HEK293 (cell line): ENCODE results near the gene SIGLEC12.

ENCODE experiments used
- KLF10 ChIP-seq: fragments of 450-650 bp; IDR thresholded peaks from 2 replicates; pipeline ENCODE4 v1.5.1; 2018; ENCODE audit warnings: missing biosample characterization, mild to moderate bottlenecking, missing genetic modification characterization
- ZFHX2 ChIP-seq: fragments of 450-650 bp; formaldehyde crosslinking; conservative IDR thresholded peaks from 2 replicates; pipeline ENCODE4 v1.5.1; 2016; ENCODE audit warnings: missing biosample characterization, missing genetic modification characterization
- ZNF354C ChIP-seq: fragments of 450-650 bp; formaldehyde crosslinking; IDR thresholded peaks from 2 replicates; pipeline ENCODE4 v1.5.1; 2016; ENCODE audit warnings: missing biosample characterization, missing genetic modification characterization, low read depth, borderline replicate concordance
- ZNF561 ChIP-seq: fragments of 450-650 bp; IDR thresholded peaks from 2 replicates; pipeline ENCODE4 v1.5.1; 2018; ENCODE audit warnings: missing biosample characterization, missing genetic modification characterization, borderline replicate concordance
- TF ChIP-seq, protein P1 (sequence below): fragments of 450-650 bp; formaldehyde crosslinking; IDR thresholded peaks from 2 replicates; pipeline ENCODE4 v1.5.1; 2016; ENCODE audit warnings: missing biosample characterization, missing genetic modification characterization
- TF ChIP-seq, protein P2 (sequence below): sonication (generic); formaldehyde crosslinking; IDR thresholded peaks from 2 replicates; pipeline ENCODE4 v1.8.1; 2022; ENCODE audit warnings: mild to moderate bottlenecking, moderate library complexity, missing genetic modification reagents

DNA sequence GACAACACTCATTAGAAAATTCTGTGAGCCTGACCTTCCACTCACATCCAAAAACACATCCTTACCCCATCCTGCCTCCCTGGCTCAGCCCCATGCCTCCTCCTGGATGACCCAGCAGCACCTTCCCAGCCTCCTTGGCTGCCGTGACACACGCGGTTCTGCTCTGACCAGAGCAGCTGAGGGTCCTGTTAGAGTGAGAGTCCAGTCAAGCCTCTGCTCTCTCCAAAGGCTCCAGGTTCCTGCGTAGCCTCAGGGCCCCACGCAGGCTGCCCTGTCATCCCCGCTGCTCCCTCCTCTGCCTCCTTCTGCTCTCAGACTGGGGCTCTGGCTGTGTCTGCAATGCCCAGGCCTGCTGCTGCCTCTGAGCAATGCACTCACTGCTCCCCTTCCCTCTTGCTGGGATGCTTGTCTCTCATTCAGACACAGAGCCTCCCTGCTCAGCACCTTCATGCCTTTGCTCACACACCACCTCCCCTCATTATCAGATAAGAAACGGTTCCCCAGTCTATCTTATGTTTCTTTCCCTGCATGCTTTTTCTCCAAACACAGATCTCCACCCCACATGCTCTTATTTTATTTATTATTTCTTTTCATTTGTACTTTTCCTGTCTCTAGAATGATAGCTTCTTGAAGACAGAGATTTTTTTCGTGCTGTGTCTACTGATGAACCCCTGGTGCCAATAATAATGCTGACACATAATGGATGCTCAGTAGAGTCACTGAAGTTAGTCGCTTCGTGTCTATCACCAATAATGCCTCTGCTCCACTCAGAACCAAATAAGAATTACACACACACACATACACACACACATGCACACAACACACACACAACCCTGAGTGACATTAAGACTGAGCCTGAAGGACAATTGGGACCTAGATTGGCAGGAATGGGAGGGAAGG lies 40.1 kb upstream of the SIGLEC12 start:
- TF ChIP-seq ZFHX2 (tag by site-specific recombination) (no peak), ZNF561 (tag by site-specific recombination) (no peak), ZNF354C (tag by site-specific recombination) (no peak), KLF10 (tag by site-specific recombination) (no peak)
- TF ChIP-seq, protein P1, sequence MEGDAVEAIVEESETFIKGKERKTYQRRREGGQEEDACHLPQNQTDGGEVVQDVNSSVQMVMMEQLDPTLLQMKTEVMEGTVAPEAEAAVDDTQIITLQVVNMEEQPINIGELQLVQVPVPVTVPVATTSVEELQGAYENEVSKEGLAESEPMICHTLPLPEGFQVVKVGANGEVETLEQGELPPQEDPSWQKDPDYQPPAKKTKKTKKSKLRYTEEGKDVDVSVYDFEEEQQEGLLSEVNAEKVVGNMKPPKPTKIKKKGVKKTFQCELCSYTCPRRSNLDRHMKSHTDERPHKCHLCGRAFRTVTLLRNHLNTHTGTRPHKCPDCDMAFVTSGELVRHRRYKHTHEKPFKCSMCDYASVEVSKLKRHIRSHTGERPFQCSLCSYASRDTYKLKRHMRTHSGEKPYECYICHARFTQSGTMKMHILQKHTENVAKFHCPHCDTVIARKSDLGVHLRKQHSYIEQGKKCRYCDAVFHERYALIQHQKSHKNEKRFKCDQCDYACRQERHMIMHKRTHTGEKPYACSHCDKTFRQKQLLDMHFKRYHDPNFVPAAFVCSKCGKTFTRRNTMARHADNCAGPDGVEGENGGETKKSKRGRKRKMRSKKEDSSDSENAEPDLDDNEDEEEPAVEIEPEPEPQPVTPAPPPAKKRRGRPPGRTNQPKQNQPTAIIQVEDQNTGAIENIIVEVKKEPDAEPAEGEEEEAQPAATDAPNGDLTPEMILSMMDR (tag by site-specific recombination) = no peak
- TF ChIP-seq, protein P2, sequence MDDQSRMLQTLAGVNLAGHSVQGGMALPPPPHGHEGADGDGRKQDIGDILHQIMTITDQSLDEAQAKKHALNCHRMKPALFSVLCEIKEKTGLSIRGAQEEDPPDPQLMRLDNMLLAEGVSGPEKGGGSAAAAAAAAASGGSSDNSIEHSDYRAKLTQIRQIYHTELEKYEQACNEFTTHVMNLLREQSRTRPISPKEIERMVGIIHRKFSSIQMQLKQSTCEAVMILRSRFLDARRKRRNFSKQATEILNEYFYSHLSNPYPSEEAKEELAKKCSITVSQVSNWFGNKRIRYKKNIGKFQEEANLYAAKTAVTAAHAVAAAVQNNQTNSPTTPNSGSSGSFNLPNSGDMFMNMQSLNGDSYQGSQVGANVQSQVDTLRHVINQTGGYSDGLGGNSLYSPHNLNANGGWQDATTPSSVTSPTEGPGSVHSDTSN (CRISPR knock-in tag) = no peak
